ENCODE measurements around the gene FGF4.

Gene FGF4

GRCh38 chr11:69814411-69814810, 39.3 kb upstream of the FGF4 start:
- H4K20me1 ChIP-seq (ENCODE audit: insufficient read depth, low read length, poor library complexity, severe bottlenecking), result no peaks in the 10 kb centered on the region
- no peak overlapping the region for H3K9ac ChIP-seq (ENCODE audit: low read depth, low read length, poor library complexity, severe bottlenecking)
- H3K27me3 ChIP-seq (ENCODE audit: insufficient read depth, low read length, poor library complexity, severe bottlenecking), result no peaks in the 10 kb centered on the region
- no peak overlapping the region for H3K4me2 ChIP-seq (ENCODE audit: low read depth, low read length, poor library complexity, severe bottlenecking)
- no peak overlapping the region for H2AFZ ChIP-seq (ENCODE audit: low read length)
- no peaks in the 10 kb centered on the region for H3K9me3 ChIP-seq (ENCODE audit: insufficient read depth, low read depth, low read length)
- no peak overlapping the region for H3K4me3 ChIP-seq (ENCODE audit: low read length, poor library complexity, severe bottlenecking)
- H3K79me2 ChIP-seq (ENCODE audit: insufficient read depth, low read length), result no peaks in the 10 kb centered on the region
- H3F3A ChIP-seq (ENCODE audit: low read depth), result no peaks in the 10 kb centered on the region
- no peaks in the 10 kb centered on the region for H3K36me3 ChIP-seq (ENCODE audit: insufficient read depth, low read length)
- TF ChIP-seq EZH2phosphoT487 (IDR thresholded peaks at IDR 0.05; ENCODE audit: borderline replicate concordance) (no peak), CTCF (conservative IDR thresholded peaks at IDR 0.05; ENCODE audit: low read length) (no peak)
- no peaks in the 10 kb centered on the region for H3K9me2 ChIP-seq (replicated peaks; ENCODE audit: low read depth, low read length)
- no peaks in the 10 kb centered on the region for H3K4me1 ChIP-seq (ENCODE audit: insufficient read depth, low read length, poor library complexity, severe bottlenecking)

- H3K9ac ChIP-seq (ENCODE audit: low read depth, low read length, poor library complexity, severe bottlenecking), result no peak overlapping the region
- H4K20me1 ChIP-seq (ENCODE audit: insufficient read depth, low read length, poor library complexity, severe bottlenecking), result no peaks in the 10 kb centered on the region
- H3F3A ChIP-seq (ENCODE audit: low read depth), result no peaks in the 10 kb centered on the region
- H3K9me3 ChIP-seq (ENCODE audit: insufficient read depth, low read depth, low read length), result no peaks in the 10 kb centered on the region
- no peaks in the 10 kb centered on the region for H3K4me1 ChIP-seq (ENCODE audit: insufficient read depth, low read length, poor library complexity, severe bottlenecking)
- no peaks in the 10 kb centered on the region for H3K9me2 ChIP-seq (replicated peaks; ENCODE audit: low read depth, low read length)
- H3K79me2 ChIP-seq (ENCODE audit: insufficient read depth, low read length), result no peaks in the 10 kb centered on the region
- TF ChIP-seq CTCF (conservative IDR thresholded peaks at IDR 0.05; ENCODE audit: low read length) (no peak), EZH2phosphoT487 (IDR thresholded peaks at IDR 0.05; ENCODE audit: borderline replicate concordance) (no peak)
- H2AFZ ChIP-seq (ENCODE audit: low read length), result no peak overlapping the region
- H3K4me2 ChIP-seq (ENCODE audit: low read depth, low read length, poor library complexity, severe bottlenecking), result no peak overlapping the region
- no peaks in the 10 kb centered on the region for H3K36me3 ChIP-seq (ENCODE audit: insufficient read depth, low read length)
- no peaks in the 10 kb centered on the region for H3K27me3 ChIP-seq (ENCODE audit: insufficient read depth, low read length, poor library complexity, severe bottlenecking)
- no peak overlapping the region for H3K4me3 ChIP-seq (ENCODE audit: low read length, poor library complexity, severe bottlenecking)
Measured at GRCh38 chr11:69813839-69814238, 38.7 kb upstream of the FGF4 start.

DNA sequence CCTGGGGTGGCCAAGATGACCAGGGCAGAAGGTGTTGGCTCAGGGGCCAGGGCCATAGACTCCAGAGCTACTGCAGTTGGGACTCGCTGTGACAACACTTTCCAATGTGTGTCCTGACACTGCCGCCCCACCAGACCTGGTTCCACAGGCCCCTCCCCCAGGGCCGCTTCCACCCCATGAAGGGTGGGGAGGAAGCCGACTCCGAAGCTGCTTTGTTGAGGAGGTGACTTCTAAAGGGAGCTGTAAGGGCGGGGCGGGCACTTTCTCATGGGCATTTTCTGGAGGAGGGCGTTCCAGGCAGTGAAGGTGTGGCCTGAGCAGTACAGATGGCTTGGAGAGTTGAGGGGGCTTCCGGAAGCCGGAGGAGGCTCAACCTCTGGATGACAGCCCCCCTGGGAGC, 37.8 kb upstream of the FGF4 start:
- no peaks in the 10 kb centered on the region for H3K9me3 ChIP-seq (ENCODE audit: insufficient read depth, low read depth, low read length)
- no peaks in the 10 kb centered on the region for H3K4me1 ChIP-seq (ENCODE audit: insufficient read depth, low read length, poor library complexity, severe bottlenecking)
- no peaks in the 10 kb centered on the region for H3K36me3 ChIP-seq (ENCODE audit: insufficient read depth, low read length)
- H3K79me2 ChIP-seq (ENCODE audit: insufficient read depth, low read length), result no peaks in the 10 kb centered on the region
- H4K20me1 ChIP-seq (ENCODE audit: insufficient read depth, low read length, poor library complexity, severe bottlenecking), result no peaks in the 10 kb centered on the region
- no peak overlapping the region for H3K9ac ChIP-seq (ENCODE audit: low read depth, low read length, poor library complexity, severe bottlenecking)
- no peak for TF ChIP-seq CTCF (conservative IDR thresholded peaks at IDR 0.05; ENCODE audit: low read length)
- TF ChIP-seq EZH2phosphoT487 (IDR thresholded peaks at IDR 0.05; ENCODE audit: borderline replicate concordance), result no peak
- no peak overlapping the region for H3K4me2 ChIP-seq (ENCODE audit: low read depth, low read length, poor library complexity, severe bottlenecking)
- no peaks in the 10 kb centered on the region for H3K27me3 ChIP-seq (ENCODE audit: insufficient read depth, low read length, poor library complexity, severe bottlenecking)
- H2AFZ ChIP-seq (ENCODE audit: low read length), result no peak overlapping the region
- no peaks in the 10 kb centered on the region for H3K9me2 ChIP-seq (replicated peaks; ENCODE audit: low read depth, low read length)
- no peak overlapping the region for H3K4me3 ChIP-seq (ENCODE audit: low read length, poor library complexity, severe bottlenecking)
- no peaks in the 10 kb centered on the region for H3F3A ChIP-seq (ENCODE audit: low read depth)

Data from Loucy (cell line).